Activated CD4-positive, alpha-beta T cell treated with anti-CD3 and anti-CD28 coated beads, Interleukin-2, Interleukin-6, amounts not matched to agents 100 ng/mL and 50 ng/mL, durations not matched to agents 16 hours and 8 hours (primary cell): ENCODE measurements around the gene RXRA.

Experiments
- DNase-seq: peaks from one replicate; pipeline ENCODE4 v3.0.0-alpha.2; 2020

Gene RXRA

GRCh38 chr9:134326724-134327601, 708 bp downstream of the RXRA start:
- DNase-seq = no peak

GRCh38 chr9:134327671-134328231, 1.5 kb downstream of the RXRA start:
- DNase-seq = no peak

GRCh38 chr9:134328341-134328840, 2.1 kb downstream of the RXRA start:
- DNase-seq = no peak

GRCh38 chr9:134328841-134329575, 2.8 kb downstream of the RXRA start:
- no peak for DNase-seq

- no peak for DNase-seq
Observed at GRCh38 chr9:134329576-134329855, 3.3 kb downstream of the RXRA start.

- DNase-seq = no peak
Observed at GRCh38 chr9:134329886-134330285, 3.6 kb downstream of the RXRA start.

- DNase-seq = no peak
Observed at GRCh38 chr9:134330590-134330989, 4.3 kb downstream of the RXRA start.

GRCh38 chr9:134331186-134332025, 5.2 kb downstream of the RXRA start:
- no peak for DNase-seq

- no peak for DNase-seq
Observed at GRCh38 chr9:134332266-134332665, 6.0 kb downstream of the RXRA start.

GRCh38 chr9:134332841-134333233, 6.6 kb downstream of the RXRA start:
- DNase-seq = no peak

- no peak for DNase-seq
Observed at GRCh38 chr9:134333234-134333873, 7.1 kb downstream of the RXRA start.

- no peak for DNase-seq
Observed at GRCh38 chr9:134333874-134334581, 7.8 kb downstream of the RXRA start.

- no peak for DNase-seq
Observed at GRCh38 chr9:134335061-134335460, 8.8 kb downstream of the RXRA start.

GRCh38 chr9:134335486-134336220, 9.4 kb downstream of the RXRA start:
- no peak for DNase-seq

GRCh38 chr9:134336228-134336627, 10.0 kb downstream of the RXRA start:
- no peak for DNase-seq

GRCh38 chr9:134336924-134337323, 10.7 kb downstream of the RXRA start:
- no peak for DNase-seq

GRCh38 chr9:134337469-134337868, 11.2 kb downstream of the RXRA start:
- DNase-seq = no peak

GRCh38 chr9:134338394-134339182, 12.3 kb downstream of the RXRA start:
- no peak for DNase-seq

GRCh38 chr9:134339183-134339806, 13.0 kb downstream of the RXRA start:
- no peak for DNase-seq
